SK-N-SH (cell line): ENCODE data around the gene INPP5E. TPM values are rescaled to one million over a fixed set of nuclear protein-coding genes. Genes with fewer than 3 reads are reported as not detected.

Source experiments
- CTCF ChIA-PET: fragments of 300-600, 350-600 bp; formaldehyde crosslinking; extraction: SDS; loops from one replicate; lab custom pipeline; 2021; lab: Yijun Ruan, JAX
- POLR2A ChIA-PET: fragments of 350-600 bp; sonication (Branson Sonifier 250); formaldehyde crosslinking; extraction: SDS; loops from one replicate; lab custom pipeline; 2020; ENCODE audit warnings: antibody characterized with exemption, inconsistent platforms; lab: Yijun Ruan, JAX
- DNase-seq: peaks from one replicate; pipeline ENCODE4 v3.0.0; 2012
- H2AFZ ChIP-seq: fragments of 200-600 bp; sonication (generic); 2 replicates; pipeline ENCODE4 v1.8.1; 2016; ENCODE audit warnings: antibody characterized with exemption, mild to moderate bottlenecking, low read depth
- H3F3A ChIP-seq: fragments of 200-600 bp; sonication (generic); replicated peaks from 2 replicates; pipeline ENCODE3; 2016; ENCODE audit warnings: antibody characterized with exemption, mild to moderate bottlenecking; ENCODE audit not compliant: insufficient read depth
- H3K27ac ChIP-seq, 2 experiments: fragments of 200-500 bp in 1 of 2; fragments of 200-600 bp in 1 of 2; sonication (Bioruptor generic) in 1 of 2; sonication (generic), shearing (Covaris generic) in 1 of 2; 2 replicates each; pipeline versions ENCODE4 v1.5.1 to v1.6.1; 2014 to 2016; ENCODE audit warnings: low read depth in 2 of 2, inconsistent platforms in 1 of 2, low read length in 1 of 2, mild to moderate bottlenecking in 1 of 2, mixed read lengths in 1 of 2
- H3K27me3 ChIP-seq: fragments of 200-600 bp; sonication (generic), shearing (Covaris generic); 2 replicates; pipeline ENCODE4 v1.6.1; 2016; ENCODE audit warnings: mixed run types; ENCODE audit not compliant: insufficient read depth
- H3K36me3 ChIP-seq, 2 experiments: fragments of 200-500 bp in 1 of 2; fragments of 200-600 bp in 1 of 2; sonication (Bioruptor generic) in 1 of 2; sonication (generic) in 1 of 2; replicated peaks in 1 of 2; 2 replicates each; pipeline versions ENCODE3 to v1.5.1; 2014 to 2016; ENCODE audit warnings: low read length in 1 of 2, mild to moderate bottlenecking in 1 of 2; ENCODE audit not compliant: insufficient read depth in 2 of 2, control insufficient read depth in 1 of 2
- H3K4me1 ChIP-seq, 2 experiments: fragments of 200-500 bp in 1 of 2; fragments of 200-600 bp in 1 of 2; sonication (Bioruptor generic) in 1 of 2; sonication (generic), shearing (Covaris generic) in 1 of 2; 2 replicates each; pipeline versions ENCODE4 v1.5.1 to v1.6.1; 2014 to 2016; ENCODE audit warnings: low read depth in 1 of 2, low read length in 1 of 2, mixed run types in 1 of 2; ENCODE audit not compliant: insufficient read depth in 2 of 2, control insufficient read depth in 1 of 2
- H3K4me2 ChIP-seq: fragments of 200-600 bp; sonication (generic), shearing (Covaris generic); 2 replicates; pipeline ENCODE4 v1.6.1; 2017; ENCODE audit warnings: mixed run types
- H3K4me3 ChIP-seq, 2 experiments: fragments of 200-500 bp in 1 of 2; fragments of 200-600 bp in 1 of 2; sonication (Bioruptor generic) in 1 of 2; sonication (generic), shearing (Covaris generic) in 1 of 2; 2 replicates each; pipeline versions ENCODE4 v1.5.1 to v1.8.1; 2014 to 2016; ENCODE audit warnings: low read depth in 2 of 2, inconsistent platforms in 1 of 2, low read length in 1 of 2, mild to moderate bottlenecking in 1 of 2, mixed read lengths in 1 of 2, moderate library complexity in 1 of 2
- H3K79me2 ChIP-seq: fragments of 200-600 bp; sonication (generic); 2 replicates; pipeline ENCODE4 v1.8.1; 2017; ENCODE audit warnings: mild to moderate bottlenecking; ENCODE audit not compliant: insufficient read depth
- H3K9ac ChIP-seq: fragments of 200-600 bp; sonication (generic); 2 replicates; pipeline ENCODE4 v1.6.1; 2017; ENCODE audit warnings: mixed run types
- H3K9me2 ChIP-seq: fragments of 200-600 bp; sonication (generic); 2 replicates; pipeline ENCODE4 v1.6.1; 2017; ENCODE audit warnings: mixed run types
- H3K9me3 ChIP-seq: fragments of 200-600 bp; sonication (generic); 2 replicates; pipeline ENCODE4 v1.6.1; 2017; ENCODE audit warnings: mixed run types, mild to moderate bottlenecking, moderate library complexity
- H4K20me1 ChIP-seq: fragments of 200-600 bp; sonication (generic); 2 replicates; pipeline ENCODE4 v1.6.1; 2017; ENCODE audit warnings: mild to moderate bottlenecking, mixed run types; ENCODE audit not compliant: insufficient read depth
- CTCF ChIP-seq: fragments of 200-600 bp; sonication (generic); IDR thresholded peaks from 2 replicates; pipeline ENCODE4 v1.6.1; 2017; ENCODE audit warnings: antibody characterized with exemption, mild to moderate bottlenecking, moderate library complexity
- EP300 ChIP-seq, 2 experiments: IDR thresholded peaks; 2 replicates each; pipeline versions ENCODE4 v1.4.0 to v1.6.1; 2012; ENCODE audit warnings: borderline replicate concordance in 1 of 2, low read depth in 1 of 2, low read length in 1 of 2
- EZH2phosphoT487 ChIP-seq: fragments of 200-600 bp; sonication (generic); IDR thresholded peaks from 2 replicates; pipeline ENCODE4 v1.6.1; 2017; ENCODE audit warnings: low read depth, mixed run types, mild to moderate bottlenecking, antibody characterized with exemption, moderate library complexity, borderline replicate concordance
- FOXJ3 ChIP-seq: sonication (generic); formaldehyde crosslinking; IDR thresholded peaks from 2 replicates; pipeline ENCODE4 v1.5.1; 2020; ENCODE audit warnings: mild to moderate bottlenecking, missing genetic modification reagents
- MEF2A ChIP-seq: IDR thresholded peaks from 2 replicates; pipeline ENCODE4 v1.4.0; 2012; ENCODE audit warnings: low read depth, borderline replicate concordance
- MXI1 ChIP-seq: IDR thresholded peaks from 2 replicates; pipeline ENCODE4 v1.6.1; 2012; ENCODE audit warnings: mild to moderate bottlenecking, low read depth, low read length, improper control_type of control experiment
- NRF1 ChIP-seq: IDR thresholded peaks from 2 replicates; pipeline ENCODE4 v1.6.1; 2012; ENCODE audit warnings: low read depth, mild to moderate bottlenecking, low read length
- SMC3 ChIP-seq: IDR thresholded peaks from 2 replicates; pipeline ENCODE4 v1.6.1; 2012; ENCODE audit warnings: low read depth, low read length, improper control_type of control experiment
- TAF1 ChIP-seq: IDR thresholded peaks from 2 replicates; pipeline ENCODE4 v1.6.1; 2012; ENCODE audit warnings: low read depth, mild to moderate bottlenecking, low read length, moderate library complexity, borderline replicate concordance
- YY1 ChIP-seq: IDR thresholded peaks from 2 replicates; pipeline ENCODE4 v1.4.0; 2012; ENCODE audit warnings: low read depth, mild to moderate bottlenecking
- WGBS: methylation state at CpG from one replicate; pipeline ENCODE4 v1.1.6; 2017; ENCODE audit warnings: low lambda C conversion rate; 5-methylcytosine and 5-hydroxymethylcytosine counted together
- polyA plus RNA-seq, 3 experiments: library from polyadenylated mRNA; depleted of rRNA; stranded (reverse); fragments of >200 nt; gene quantifications; 2 replicates each; pipeline ENCODE4 v1.2.3, GENCODE V29; 2012
- TF ChIP-seq, protein P1 (sequence below): IDR thresholded peaks from 2 replicates; pipeline ENCODE4 v1.6.1; 2012; ENCODE audit warnings: mild to moderate bottlenecking, low read depth, low read length, moderate library complexity

The INPP5E gene
- polyA plus RNA-seq, 1 of the 3 experiments (the other 2 are of a cell fraction): 12.8 TPM

DNA sequence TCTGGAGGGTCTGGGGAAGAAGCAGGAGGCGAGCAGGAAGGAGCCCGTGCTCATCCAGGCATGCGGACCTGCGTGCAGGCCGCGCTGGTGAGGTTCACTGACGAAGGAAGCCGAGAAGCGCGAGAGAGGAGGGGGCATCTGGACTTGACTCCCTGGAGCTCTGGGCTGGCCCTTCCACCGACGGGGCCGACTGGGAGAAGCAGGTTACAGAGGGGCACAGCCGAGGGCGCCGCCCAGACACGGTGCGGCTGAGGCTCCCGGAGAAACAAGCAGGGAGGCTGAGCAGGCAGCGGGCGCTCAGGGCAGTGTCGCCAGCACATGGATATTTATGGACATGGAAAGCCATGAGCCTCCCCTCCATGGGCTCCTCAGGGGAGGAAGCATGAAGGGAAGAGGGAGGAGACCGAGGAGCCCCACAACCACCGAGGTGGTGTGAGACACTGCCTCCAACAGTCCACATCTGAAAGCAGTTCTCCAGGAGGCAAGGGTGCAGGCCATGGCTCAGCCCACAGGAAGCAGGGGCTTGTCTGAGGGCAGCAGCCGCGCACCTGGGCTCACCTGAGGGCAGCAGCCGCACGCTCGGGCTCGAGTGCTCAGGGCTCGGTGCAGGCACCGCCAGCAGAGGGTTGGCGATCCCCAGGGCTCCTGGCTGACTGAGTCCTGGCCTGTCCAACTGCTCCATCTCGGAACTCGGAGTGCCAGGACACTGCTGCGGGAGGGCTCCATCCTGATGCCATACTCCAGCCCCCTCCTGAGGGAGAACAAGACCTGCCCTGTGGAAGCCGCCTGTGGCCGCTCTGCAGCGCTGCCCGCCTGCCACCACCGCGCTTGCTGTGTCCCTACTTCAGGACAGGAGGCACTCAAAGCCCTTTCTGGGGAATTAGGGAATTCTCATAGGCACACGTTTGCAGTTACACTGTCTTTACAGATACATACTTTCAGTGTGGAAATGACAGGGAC, 15.7 kb upstream of the INPP5E start:
- Histone ChIP-seq H3K79me2 (no peaks in the 10 kb centered on the region), H3K4me3 (no peak overlapping the region), H2AFZ (no peak overlapping the region), H3K9ac (no peak overlapping the region)
- CTCF ChIA-PET: interaction anchor here (0.7 kb wide), 1 partner anchor 15 kb away, joined by 3 read pairs; no protein-coding TSS in a partner anchor
- no peak for TF ChIP-seq EZH2phosphoT487
- TF ChIP-seq SMC3: no peak
- no peak for TF ChIP-seq EP300 (IDR thresholded peaks at IDR 0.05; ENCODE audit: borderline replicate concordance in 1 of 2, low read depth in 1 of 2, low read length in 1 of 2)
- TF ChIP-seq CTCF: no peak
- no peak for TF ChIP-seq MXI1
- TF ChIP-seq YY1: no peak
- no peak for TF ChIP-seq TAF1
- TF ChIP-seq NRF1: no peak
- no peak for TF ChIP-seq FOXJ3 (CRISPR knock-in tag)
- TF ChIP-seq, protein P1, sequence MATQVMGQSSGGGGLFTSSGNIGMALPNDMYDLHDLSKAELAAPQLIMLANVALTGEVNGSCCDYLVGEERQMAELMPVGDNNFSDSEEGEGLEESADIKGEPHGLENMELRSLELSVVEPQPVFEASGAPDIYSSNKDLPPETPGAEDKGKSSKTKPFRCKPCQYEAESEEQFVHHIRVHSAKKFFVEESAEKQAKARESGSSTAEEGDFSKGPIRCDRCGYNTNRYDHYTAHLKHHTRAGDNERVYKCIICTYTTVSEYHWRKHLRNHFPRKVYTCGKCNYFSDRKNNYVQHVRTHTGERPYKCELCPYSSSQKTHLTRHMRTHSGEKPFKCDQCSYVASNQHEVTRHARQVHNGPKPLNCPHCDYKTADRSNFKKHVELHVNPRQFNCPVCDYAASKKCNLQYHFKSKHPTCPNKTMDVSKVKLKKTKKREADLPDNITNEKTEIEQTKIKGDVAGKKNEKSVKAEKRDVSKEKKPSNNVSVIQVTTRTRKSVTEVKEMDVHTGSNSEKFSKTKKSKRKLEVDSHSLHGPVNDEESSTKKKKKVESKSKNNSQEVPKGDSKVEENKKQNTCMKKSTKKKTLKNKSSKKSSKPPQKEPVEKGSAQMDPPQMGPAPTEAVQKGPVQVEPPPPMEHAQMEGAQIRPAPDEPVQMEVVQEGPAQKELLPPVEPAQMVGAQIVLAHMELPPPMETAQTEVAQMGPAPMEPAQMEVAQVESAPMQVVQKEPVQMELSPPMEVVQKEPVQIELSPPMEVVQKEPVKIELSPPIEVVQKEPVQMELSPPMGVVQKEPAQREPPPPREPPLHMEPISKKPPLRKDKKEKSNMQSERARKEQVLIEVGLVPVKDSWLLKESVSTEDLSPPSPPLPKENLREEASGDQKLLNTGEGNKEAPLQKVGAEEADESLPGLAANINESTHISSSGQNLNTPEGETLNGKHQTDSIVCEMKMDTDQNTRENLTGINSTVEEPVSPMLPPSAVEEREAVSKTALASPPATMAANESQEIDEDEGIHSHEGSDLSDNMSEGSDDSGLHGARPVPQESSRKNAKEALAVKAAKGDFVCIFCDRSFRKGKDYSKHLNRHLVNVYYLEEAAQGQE: no peak
- no peak for TF ChIP-seq MEF2A
- TF ChIP-seq, all 33 proteins: peak for 0
- no peak for DNase-seq
- Histone ChIP-seq H3F3A (no peaks in the 10 kb centered on the region), H3K9me2 (no peaks in the 10 kb centered on the region), H3K27ac (no peak overlapping the region), H3K4me1 (no peaks in the 10 kb centered on the region), H3K27me3 (no peaks in the 10 kb centered on the region), H3K9me3 (no peaks in the 10 kb centered on the region), H3K36me3 (peaks cover 50 to 80% of the 10 kb centered on the region in 2 experiments), H4K20me1 (no peaks in the 10 kb centered on the region), H3K4me2 (no peak overlapping the region)
- POLR2A ChIA-PET: no interaction called here
- 94% methylated on average over 28 of the region's 43 CpGs for WGBS
